Right cardiac atrium (tissue), 5 donors: ENCODE measurements around the gene LARP4B. TPM values are rescaled to one million over a fixed set of nuclear protein-coding genes. Genes with fewer than 3 reads are reported as not detected.
A peak's percentile ranks its signal among the peaks of the same experiment; 100 is the strongest.

Source experiments
- ATAC-seq, 2 donors: fragments of 200-7000 bp; cut with Tn5 transposase; one replicate each; pipeline versions ENCODE4 v1.8.0 to v1.9.1; 2020; ENCODE audit warnings: moderate library complexity in 2 of 2, mild to moderate bottlenecking in 1 of 2
- DNase-seq, 3 donors: peaks; one replicate each; pipeline ENCODE4 v3.0.0-alpha.2; 2020
- H3K27ac ChIP-seq: one replicate; pipeline ENCODE4 v1.5.1; 2013; ENCODE audit warnings: mild to moderate bottlenecking, low read length, control low read depth, moderate library complexity
- H3K27me3 ChIP-seq: one replicate; pipeline ENCODE4 v1.6.1; 2013; ENCODE audit not compliant: control insufficient read depth, insufficient read depth
- H3K4me1 ChIP-seq: one replicate; pipeline ENCODE4 v1.6.1; 2013; ENCODE audit warnings: low read length; ENCODE audit not compliant: control insufficient read depth, insufficient read depth
- H3K4me3 ChIP-seq: one replicate; pipeline ENCODE4 v1.5.1; 2013; ENCODE audit warnings: low read length, control low read depth
- H3K9me3 ChIP-seq: one replicate; pipeline ENCODE4 v1.6.1; 2013; ENCODE audit warnings: low read length; ENCODE audit not compliant: control insufficient read depth
- WGBS: extraction: QIAGEN DNeasy Blood & Tissue Kit; methylation state at CpG from one replicate; pipeline ENCODE4 v1.1.7; 2013; 5-methylcytosine and 5-hydroxymethylcytosine counted together
- intact Hi-C, 4 donors: fragments of 100-400 bp; cut with DNase I; formaldehyde crosslinking; loops; one replicate each; pipeline versions ENCODE4 v1.11.0 to v1.14.0; 2022 to 2023
- polyA plus RNA-seq: library from polyadenylated mRNA; stranded (reverse); fragments of 200-250 nt; gene quantifications from one replicate; pipeline ENCODE4 v1.2.3, GENCODE V29; 2013
- total RNA-seq, 4 donors: library from RNA; stranded (reverse); fragmentation: NEBNext Ultra II Directional; extraction: Animal tissue kit (Norgen Biotek cat#: 25700); gene quantifications; one replicate each; pipeline ENCODE4 v1.2.1, GENCODE V29; 2021
- donor health status: healthy with polysubstance abuse.
- donor health status: DM: no; HTN: yes; CAD: no.
- donor health status: DM: no; HTN: no; CAD: no.
- donor health status: DM: no; HTN: yes; CAD: no; lungs with severe emphysema.
- donor health status: DM: yes; HTN: yes; CAD: no.

The LARP4B gene
- total and polyA plus RNA-seq, 5 donors: 12.1 to 59.3 (median 49.2) TPM

DNA sequence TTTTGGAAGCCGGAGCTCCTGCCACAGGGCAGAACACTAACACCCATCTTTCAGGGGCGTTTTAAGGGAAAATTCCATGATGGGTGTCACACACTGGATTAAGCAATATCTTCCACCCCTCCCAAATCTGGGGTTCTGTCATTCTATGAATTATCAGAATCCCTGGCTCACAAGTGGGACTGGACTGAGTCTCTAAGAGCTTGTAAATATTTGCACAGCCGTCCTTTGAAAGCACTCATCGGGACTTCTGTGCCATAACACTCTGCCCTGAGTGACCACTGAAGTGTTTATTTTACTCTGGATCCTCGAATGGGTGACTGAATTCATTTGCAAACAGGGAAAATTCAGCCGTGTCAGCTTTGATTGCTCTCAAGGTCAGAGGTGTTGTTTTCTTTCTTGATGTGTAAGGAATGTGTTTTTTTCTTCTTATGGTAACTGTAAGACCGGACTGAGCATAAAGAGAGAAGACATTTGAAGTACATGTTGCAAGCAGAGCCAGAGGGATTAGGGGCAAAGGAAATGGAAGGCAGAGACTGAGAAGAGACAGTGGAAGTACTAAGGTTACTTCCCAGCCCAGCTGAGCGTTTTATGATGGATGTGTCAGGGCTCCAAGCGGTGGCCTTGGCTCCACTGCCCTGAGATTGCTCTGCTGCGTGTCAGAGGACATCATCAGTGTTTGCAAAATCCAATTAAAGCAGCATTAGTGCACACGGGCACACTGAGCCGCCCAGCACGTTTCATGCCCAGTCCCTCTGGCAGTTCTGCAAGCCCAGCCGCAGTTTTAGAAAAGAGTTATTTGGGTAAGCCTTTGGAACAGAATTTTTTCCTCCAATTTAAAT is 39.0 kb upstream of the LARP4B start:
- 41% methylated on average over 14 of the region's 14 CpGs for WGBS
- H3K27me3 ChIP-seq: no peaks in the 10 kb centered on the region
- no peaks in the 10 kb centered on the region for H3K9me3 ChIP-seq
- DNase-seq (no peak), ATAC-seq (peak; percentile 38 to 41)
- no peaks in the 10 kb centered on the region for H3K4me1 ChIP-seq
- intact Hi-C loops: no loop called here
- no peak overlapping the region for H3K4me3 ChIP-seq
- no peak overlapping the region for H3K27ac ChIP-seq

DNA sequence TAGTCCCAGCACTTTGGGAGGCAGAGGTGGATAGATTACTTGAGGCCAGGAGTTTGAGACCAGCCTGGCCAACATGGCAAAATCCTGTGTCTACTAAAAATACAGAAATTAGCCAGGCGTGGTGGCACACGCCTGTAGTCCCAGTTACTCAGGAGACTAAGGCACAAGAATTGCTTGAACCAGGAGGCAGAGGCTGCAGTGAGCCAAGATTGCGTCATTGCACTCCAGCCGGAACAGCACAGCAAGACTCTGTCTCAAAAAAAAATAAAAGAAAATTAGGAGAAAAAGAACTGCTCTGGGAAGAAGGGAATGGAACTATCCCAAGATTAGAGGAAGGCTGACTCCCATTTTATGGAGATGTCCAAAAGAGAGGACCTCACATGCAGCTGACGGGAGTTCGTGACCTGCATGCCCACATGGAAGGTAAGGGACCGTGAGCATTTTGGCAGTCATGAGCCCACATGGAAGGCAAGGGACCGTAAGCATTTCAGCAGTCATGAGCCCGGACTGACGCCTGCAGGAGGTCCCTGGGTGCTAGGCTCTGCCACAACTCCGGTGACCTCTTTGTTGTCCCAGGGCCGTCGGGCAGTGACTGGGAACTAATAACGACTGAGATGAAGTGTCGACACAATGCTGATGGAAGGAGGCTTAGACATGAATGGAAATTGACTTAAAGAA is 38.1 kb upstream of the LARP4B start:
- Histone ChIP-seq H3K9me3 (no peaks in the 10 kb centered on the region), H3K4me1 (no peaks in the 10 kb centered on the region), H3K4me3 (no peak overlapping the region), H3K27me3 (no peaks in the 10 kb centered on the region), H3K27ac (no peak overlapping the region)
- intact Hi-C loops: no loop called here
- DNase-seq (peak in 1 of 3 donors; percentile 42), ATAC-seq (no peak)
- 72% methylated on average over 15 of the region's 15 CpGs for WGBS

DNA sequence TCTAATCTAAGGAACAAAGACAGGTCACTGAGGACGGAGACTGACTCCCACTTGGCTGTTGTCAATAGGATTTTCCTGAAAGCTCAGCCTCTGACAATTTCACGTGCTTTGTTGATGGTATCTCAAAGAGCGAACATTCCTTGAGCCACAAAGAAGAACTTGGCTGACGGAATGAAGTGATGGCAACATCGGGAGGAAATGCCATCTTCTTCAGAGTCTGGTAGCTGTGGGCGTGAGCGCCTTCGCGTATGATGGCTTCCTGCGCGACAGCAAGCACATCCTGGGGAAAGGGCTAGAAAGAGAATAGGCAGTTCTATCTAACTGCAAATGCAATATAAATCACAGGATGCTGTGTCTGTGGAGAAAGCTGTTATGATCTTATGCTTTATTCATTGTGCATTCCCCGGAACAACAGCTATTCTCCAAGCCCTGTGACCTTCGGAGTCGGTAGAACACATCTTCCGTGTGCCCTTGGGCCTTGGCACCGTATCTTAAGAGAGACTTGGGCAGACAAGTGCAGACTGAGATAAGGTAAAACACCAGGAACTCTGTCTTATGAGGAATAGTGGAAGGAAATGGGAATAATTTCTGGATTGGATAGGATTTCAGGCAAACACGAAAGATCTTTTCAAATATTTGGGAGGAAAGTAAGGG is 37.2 kb upstream of the LARP4B start:
- Histone ChIP-seq H3K4me3 (no peak overlapping the region), H3K27me3 (no peaks in the 10 kb centered on the region), H3K9me3 (no peaks in the 10 kb centered on the region), H3K4me1 (no peaks in the 10 kb centered on the region), H3K27ac (no peak overlapping the region)
- DNase-seq (no peak), ATAC-seq (no peak)
- intact Hi-C loops: no loop called here
- 65% methylated on average over 17 of the region's 17 CpGs for WGBS

DNA sequence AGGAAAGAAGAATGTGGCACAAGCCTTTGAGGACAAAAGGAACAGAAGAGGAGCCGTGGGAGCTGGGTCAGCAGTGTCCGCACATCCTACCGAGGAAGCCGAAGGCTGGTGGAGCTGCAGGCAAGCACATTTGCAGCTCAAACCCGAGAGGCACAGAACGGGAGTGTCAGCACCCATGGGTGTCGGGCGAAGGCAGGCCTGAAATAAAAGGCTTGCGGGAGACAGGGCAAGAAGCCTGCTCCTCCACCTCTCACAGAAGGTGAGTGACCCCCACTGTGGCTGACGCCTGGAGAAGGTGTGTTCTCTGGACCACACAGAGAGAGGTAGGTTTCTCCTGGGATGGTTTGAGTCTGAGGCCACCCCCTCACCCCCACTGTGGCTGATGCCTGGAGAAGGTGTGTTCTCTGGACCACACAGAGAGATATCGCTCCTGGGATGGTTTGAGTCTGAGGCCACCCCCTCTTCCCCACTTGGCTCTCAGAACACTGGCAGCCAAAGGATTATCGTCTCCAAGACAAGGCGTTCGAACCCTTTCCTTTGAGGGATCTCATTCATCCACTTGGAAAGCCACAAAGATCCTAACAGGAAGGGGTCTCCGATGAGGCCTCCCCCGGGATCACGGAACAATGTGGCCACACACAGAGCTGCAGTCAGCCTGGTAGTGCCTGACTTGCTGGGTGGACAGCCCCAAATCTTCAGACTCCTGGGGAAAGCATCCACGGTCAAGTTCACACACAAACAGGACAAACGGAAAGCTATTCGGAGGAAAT is 35.1 kb upstream of the LARP4B start:
- ATAC-seq: no peak
- H3K4me3 ChIP-seq: no peak overlapping the region
- intact Hi-C loops: no loop called here

DNA sequence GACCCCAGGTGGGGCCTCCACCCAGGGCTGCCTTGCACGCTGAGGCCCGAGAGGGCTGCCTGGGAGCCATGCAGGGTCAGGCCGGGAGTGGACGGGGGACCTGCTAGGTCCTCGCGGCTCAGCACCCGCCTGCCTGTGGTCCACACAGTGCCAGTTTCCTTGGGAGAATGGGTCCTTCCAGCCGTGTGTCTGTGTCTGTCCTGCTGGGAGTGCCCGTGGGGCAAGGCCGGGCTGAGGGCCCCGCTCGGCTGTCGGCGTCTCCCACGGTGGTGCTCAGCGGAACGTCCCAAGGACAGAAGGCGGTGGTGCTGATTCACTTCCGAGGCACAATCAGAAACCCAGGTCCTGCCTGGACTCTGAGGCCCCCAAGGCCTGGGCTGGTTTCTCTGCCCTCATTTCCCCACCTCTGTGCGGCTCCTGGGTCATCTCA is 33.5 kb upstream of the LARP4B start:
- intact Hi-C loops: no loop called here
- WGBS: 83% methylated on average over 20 of the region's 20 CpGs
- ATAC-seq (no peak), DNase-seq (no peak)
- Histone ChIP-seq H3K27ac (no peak overlapping the region), H3K4me3 (no peak overlapping the region), H3K27me3 (no peaks in the 10 kb centered on the region), H3K4me1 (no peaks in the 10 kb centered on the region), H3K9me3 (no peaks in the 10 kb centered on the region)

More for the DNA sequence above, 35.1 kb upstream of the LARP4B start:
- Histone ChIP-seq H3K27me3 (no peaks in the 10 kb centered on the region), H3K27ac (no peak overlapping the region), H3K4me1 (no peaks in the 10 kb centered on the region), H3K9me3 (no peaks in the 10 kb centered on the region)
- WGBS: 83% methylated on average over 20 of the region's 20 CpGs
- no peak for DNase-seq

DNA sequence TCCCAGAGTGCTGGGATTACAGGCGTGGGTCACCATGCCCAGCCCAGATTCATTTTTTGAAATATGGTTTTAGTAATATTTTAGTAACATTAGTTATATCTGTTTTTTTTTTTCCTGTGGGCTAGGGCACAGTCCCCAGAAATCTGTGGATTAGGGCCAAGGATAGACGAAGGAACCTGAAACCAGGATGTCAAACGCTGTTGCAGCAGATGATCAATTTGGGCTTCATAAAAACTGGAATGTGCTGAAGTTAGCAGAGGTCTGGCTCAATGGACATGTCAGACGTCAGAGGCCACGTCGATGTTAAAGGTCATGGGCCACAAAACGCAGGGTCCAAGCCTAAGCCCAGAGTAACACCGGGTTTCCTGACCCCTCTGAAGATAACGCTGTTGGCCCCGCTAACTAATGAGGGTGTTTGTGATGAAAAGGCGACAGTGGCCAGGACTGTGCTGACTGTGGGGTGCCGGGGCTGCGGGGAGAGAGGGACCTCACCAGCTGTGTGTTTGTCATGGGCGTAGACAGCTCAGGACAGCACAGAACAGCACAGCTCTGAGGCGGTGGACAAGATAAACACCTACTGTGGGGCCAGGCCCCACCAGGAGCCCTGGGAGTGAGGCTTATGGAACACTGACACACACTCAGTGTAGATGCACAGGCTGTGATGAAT is 32.9 kb upstream of the LARP4B start:
- Histone ChIP-seq H3K27ac (no peak overlapping the region), H3K4me1 (no peaks in the 10 kb centered on the region), H3K27me3 (no peaks in the 10 kb centered on the region), H3K4me3 (no peak overlapping the region), H3K9me3 (no peaks in the 10 kb centered on the region)
- ATAC-seq (no peak), DNase-seq (no peak)
- intact Hi-C loops: no loop called here
- 52% methylated on average over 15 of the region's 15 CpGs for WGBS

DNA sequence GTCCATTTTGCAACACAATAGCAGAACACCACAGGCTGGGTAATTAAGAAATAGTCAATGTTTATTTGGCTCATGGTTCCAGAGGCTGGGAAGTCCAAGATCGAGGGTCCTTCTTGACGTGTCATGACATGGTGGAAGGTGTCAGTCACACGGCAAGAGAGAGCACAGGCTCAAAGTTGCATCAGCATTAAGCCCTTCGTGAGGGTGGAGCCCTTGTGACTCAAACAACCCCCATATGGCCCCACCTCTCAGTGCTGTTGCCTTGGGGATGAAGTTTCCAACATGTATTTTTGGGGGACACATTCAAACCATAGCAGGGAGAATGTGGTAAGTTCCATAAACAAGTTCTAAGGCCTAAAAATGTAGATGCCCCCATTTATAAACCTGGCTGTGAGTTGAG is 32.1 kb upstream of the LARP4B start:
- Histone ChIP-seq H3K9me3 (no peaks in the 10 kb centered on the region), H3K4me3 (no peak overlapping the region), H3K27me3 (no peaks in the 10 kb centered on the region), H3K4me1 (no peaks in the 10 kb centered on the region), H3K27ac (no peak overlapping the region)
- no peak for DNase-seq
- ATAC-seq: no peak
- intact Hi-C loops: no loop called here
- WGBS: 91% methylated on average over 4 of the region's 4 CpGs

DNA sequence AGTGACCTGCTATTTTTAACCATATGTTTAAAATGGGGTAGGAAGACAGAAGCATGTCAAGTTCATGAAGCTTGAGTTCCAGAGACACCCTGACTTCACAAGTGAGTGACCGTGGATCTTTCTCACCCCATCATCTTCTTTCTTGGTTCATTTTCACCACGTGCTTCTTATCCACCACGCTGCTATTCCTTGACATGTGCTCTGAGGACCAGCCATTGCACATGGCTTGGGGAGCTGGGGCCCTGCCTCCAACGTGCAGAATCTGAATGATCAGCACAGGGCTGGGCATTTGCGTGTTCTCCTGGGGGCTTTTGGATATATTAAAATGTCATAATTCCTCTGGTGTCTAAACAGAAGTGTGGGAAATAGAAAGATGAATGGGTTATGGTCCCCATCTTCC is 31.7 kb upstream of the LARP4B start:
- ATAC-seq (no peak), DNase-seq (no peak)
- Histone ChIP-seq H3K27ac (no peak overlapping the region), H3K27me3 (no peaks in the 10 kb centered on the region), H3K4me1 (no peaks in the 10 kb centered on the region), H3K9me3 (no peaks in the 10 kb centered on the region), H3K4me3 (no peak overlapping the region)
- WGBS: 86% methylated on average over 5 of the region's 5 CpGs
- intact Hi-C loops: no loop called here

DNA sequence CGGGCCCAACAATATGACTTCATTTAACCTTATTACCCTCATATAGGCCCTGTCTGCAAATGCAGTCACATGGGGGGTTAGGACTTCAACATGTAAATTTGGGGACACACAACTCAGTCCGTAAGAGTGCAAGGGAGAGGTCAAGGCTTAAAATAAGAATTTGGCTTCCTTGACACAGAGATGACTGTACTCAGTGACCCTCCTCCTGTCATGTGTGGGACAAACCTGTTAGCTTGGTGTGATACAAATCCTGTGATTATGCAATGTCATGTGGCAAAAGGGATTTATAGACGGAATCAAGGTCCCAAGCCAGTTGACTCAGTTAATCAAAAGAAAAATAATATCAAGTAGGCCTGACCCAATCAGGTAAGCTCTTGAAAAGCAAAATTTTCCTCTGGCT is 30.8 kb upstream of the LARP4B start:
- H3K27me3 ChIP-seq: no peaks in the 10 kb centered on the region
- H3K4me3 ChIP-seq: no peak overlapping the region
- 87% methylated on average over 3 of the region's 3 CpGs for WGBS
- H3K9me3 ChIP-seq: no peaks in the 10 kb centered on the region
- ATAC-seq (no peak), DNase-seq (no peak)
- intact Hi-C loops: no loop called here
- H3K4me1 ChIP-seq: no peaks in the 10 kb centered on the region
- H3K27ac ChIP-seq: no peak overlapping the region

DNA sequence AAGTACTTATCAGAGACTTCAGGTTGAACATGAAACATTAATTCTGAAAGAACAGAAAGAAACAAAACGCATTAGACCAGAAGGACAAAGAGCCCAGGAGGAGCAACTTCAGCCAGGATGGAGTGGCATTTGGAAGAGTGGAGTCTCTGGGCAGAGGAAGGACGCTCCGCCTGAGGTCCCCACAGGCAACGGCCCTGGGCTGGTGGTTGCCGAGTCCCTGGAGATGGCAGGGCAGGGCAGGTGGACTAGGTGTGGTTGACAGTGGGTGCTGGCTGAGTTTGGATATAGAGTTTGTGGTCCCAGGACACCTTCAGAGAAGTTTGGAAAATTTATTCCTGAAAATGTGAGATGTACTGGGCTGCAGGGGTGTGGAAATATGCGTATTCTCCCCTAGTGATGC is 27.4 kb upstream of the LARP4B start:
- no peak for DNase-seq

More for the DNA sequence above, 27.4 kb upstream of the LARP4B start:
- Histone ChIP-seq H3K27ac (no peak overlapping the region), H3K4me1 (no peaks in the 10 kb centered on the region), H3K27me3 (no peaks in the 10 kb centered on the region), H3K9me3 (no peaks in the 10 kb centered on the region), H3K4me3 (no peak overlapping the region)
- ATAC-seq: no peak
- WGBS: 91% methylated on average over 6 of the region's 6 CpGs
- intact Hi-C loops: no loop called here
